K562 (cell line): ENCODE data around the gene CCDC174. TPM values are rescaled to one million over a fixed set of nuclear protein-coding genes. Genes with fewer than 3 reads are reported as not detected.

ENCODE experiments used
- ATF7 ChIP-seq: fragments of 450-650 bp; IDR thresholded peaks from 2 replicates; pipeline ENCODE4 v1.7.1; 2014; ENCODE audit warnings: mild to moderate bottlenecking, moderate library complexity
- CTBP1 ChIP-seq: fragments of 450-650 bp; IDR thresholded peaks from 2 replicates; pipeline ENCODE4 v1.6.1; 2016; ENCODE audit warnings: borderline replicate concordance
- FOXA3 ChIP-seq, 2 experiments: fragments of 450-650 bp in 1 of 2; sonication (generic) in 1 of 2; formaldehyde crosslinking; IDR thresholded peaks in 1 of 2; conservative IDR thresholded peaks in 1 of 2; 2 replicates each; pipeline versions ENCODE4 v1.4.0 to v1.8.0; 2020 to 2022; ENCODE audit warnings: mild to moderate bottlenecking in 2 of 2, missing genetic modification reagents in 1 of 2
- FOXM1 ChIP-seq, 2 experiments: fragments of 450-650 bp in 1 of 2; sonication (generic) in 1 of 2; formaldehyde crosslinking in 1 of 2; IDR thresholded peaks; 2 replicates each; pipeline versions ENCODE4 v1.6.1 to v1.9.0; 2017 to 2022; ENCODE audit warnings: low read depth in 2 of 2, mild to moderate bottlenecking in 2 of 2, missing genetic modification reagents in 1 of 2, moderate library complexity in 1 of 2
- FUS ChIP-seq: fragments of 200-400 bp; formaldehyde crosslinking; optimal IDR thresholded peaks from 2 replicates; pipeline ENCODE3; 2017; ENCODE audit warnings: low read depth, low read length
- NFATC3 ChIP-seq: fragments of 450-650 bp; IDR thresholded peaks from 2 replicates; pipeline ENCODE4 v1.6.1; 2017; ENCODE audit warnings: mild to moderate bottlenecking
- NR1H2 ChIP-seq: sonication (generic); formaldehyde crosslinking; IDR thresholded peaks from 2 replicates; pipeline ENCODE4 v1.4.0; 2020; ENCODE audit warnings: mild to moderate bottlenecking, missing genetic modification reagents
- SMARCC2 ChIP-seq: fragments of 450-650 bp; IDR thresholded peaks from 2 replicates; pipeline ENCODE4 v1.6.1; 2017; ENCODE audit warnings: antibody characterized with exemption, moderate library complexity, mild to moderate bottlenecking, low read depth
- SP2 ChIP-seq: IDR thresholded peaks from 2 replicates; pipeline ENCODE4 v1.6.1; 2011; ENCODE audit warnings: mild to moderate bottlenecking, low read depth, low read length, moderate library complexity; ENCODE audit not compliant: poor library complexity, severe bottlenecking; ENCODE audit errors: extremely low read depth
- TBP ChIP-seq: optimal IDR thresholded peaks from 2 replicates; pipeline ENCODE3; 2011; ENCODE audit warnings: low read depth, low read length, improper control_type of control experiment
- ZC3H4 ChIP-seq: sonication (generic); formaldehyde crosslinking; IDR thresholded peaks from 2 replicates; pipeline ENCODE4 v1.9.0; 2021; ENCODE audit warnings: missing genetic modification reagents, borderline replicate concordance
- ZNF324 ChIP-seq: fragments of 250-450 bp; sonication (Bioruptor Pico); IDR thresholded peaks from 2 replicates; pipeline ENCODE4 v1.4.0; 2020; ENCODE audit warnings: mild to moderate bottlenecking
- polyA plus RNA-seq, 8 experiments: library from polyadenylated mRNA; depleted of rRNA in 4 of 8; stranded (reverse) in 5 of 8; unstranded in 3 of 8; fragments of >200 nt; fragmentation: Nextera tagmentation in 2 of 8; fragmentation: Illumina TruSeq in 1 of 8; extraction: Ambion mirVana in 2 of 8; extraction: Trizol in 1 of 8; gene quantifications; 2 replicates each; pipeline versions ENCODE4 v1.2.1 to v1.2.3, GENCODE V29; 2011 to 2014; ENCODE audit warnings: inconsistent platforms in 1 of 8, missing spikeins in 1 of 8
- total RNA-seq, 7 experiments: library from RNA; depleted of rRNA in 6 of 7; stranded (reverse); fragments of >200 nt in 6 of 7; fragmentation: Illumina TruSeq in 2 of 7; extraction: Trizol in 2 of 7; gene quantifications; 2 replicates each; pipeline versions ENCODE4 v1.2.1 to v1.2.3, GENCODE V29; 2011 to 2021; ENCODE audit warnings: low replicate concordance in 1 of 7
- TF ChIP-seq, protein P1 (sequence below): fragments of 250-450 bp; sonication (Bioruptor Pico); IDR thresholded peaks from 2 replicates; pipeline ENCODE4 v1.4.0; 2020
- TF ChIP-seq, protein P2 (sequence below): IDR thresholded peaks from 2 replicates; pipeline ENCODE4 v1.6.1; 2011; ENCODE audit warnings: borderline replicate concordance, low read depth, mild to moderate bottlenecking, moderate library complexity, low read length; ENCODE audit not compliant: insufficient read depth, poor library complexity, severe bottlenecking
- TF ChIP-seq, protein P3 (sequence below): fragments of 250-450 bp; sonication (Bioruptor Pico); IDR thresholded peaks from 2 replicates; pipeline ENCODE4 v1.5.0; 2021
- TF ChIP-seq, protein P4 (sequence below): fragments of 450-650 bp; conservative IDR thresholded peaks from 2 replicates; pipeline ENCODE4 v1.6.1; 2016; ENCODE audit warnings: missing genetic modification characterization, low read depth, mild to moderate bottlenecking, missing compliant biosample characterization, moderate library complexity

CCDC174 gene
- total and polyA plus RNA-seq, 9 of the 15 experiments (the other 6 are each of a cell fraction or from before 2014, with no cell fraction given), result 7.4 to 41.0 (median 28.5) TPM

DNA sequence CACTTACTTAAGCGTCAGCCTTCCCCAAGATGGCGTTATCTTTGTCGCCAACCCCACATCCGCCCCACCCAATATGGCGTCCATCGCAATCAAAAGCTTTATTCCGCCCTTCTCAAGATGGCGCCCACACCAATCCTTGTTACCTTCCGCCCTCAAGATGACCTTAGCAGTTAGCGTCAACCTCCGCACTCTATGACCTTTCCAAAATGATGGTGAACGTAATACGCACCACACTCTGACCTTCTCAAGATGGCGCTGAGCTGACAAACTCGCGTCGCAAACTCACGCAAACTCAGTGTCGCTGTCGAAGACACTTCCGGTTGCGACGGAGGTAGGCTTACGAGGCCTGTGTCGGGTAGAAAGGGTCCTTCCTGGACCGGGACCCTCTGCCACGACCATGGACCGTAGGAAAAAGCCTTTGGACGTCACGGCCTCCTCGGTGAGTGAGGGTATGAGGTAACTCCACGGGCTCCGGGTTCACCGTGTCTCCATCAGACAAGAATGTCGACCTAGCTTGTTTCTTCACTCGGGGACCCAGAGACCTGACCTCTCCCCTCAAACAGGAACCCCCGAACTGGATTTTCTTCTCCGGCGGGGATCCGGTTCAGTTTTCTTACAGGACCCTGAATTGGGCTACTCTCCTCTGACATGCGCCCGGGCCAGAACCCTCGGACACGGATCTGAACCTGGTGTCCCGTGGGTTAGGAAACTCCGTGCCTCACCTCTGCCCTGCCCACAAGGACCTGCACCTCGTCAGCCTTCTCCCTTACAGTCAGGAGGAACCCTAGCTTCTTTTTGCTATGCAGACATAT is at the start of gene CCDC174 (continued):
- TF ChIP-seq, protein P1, sequence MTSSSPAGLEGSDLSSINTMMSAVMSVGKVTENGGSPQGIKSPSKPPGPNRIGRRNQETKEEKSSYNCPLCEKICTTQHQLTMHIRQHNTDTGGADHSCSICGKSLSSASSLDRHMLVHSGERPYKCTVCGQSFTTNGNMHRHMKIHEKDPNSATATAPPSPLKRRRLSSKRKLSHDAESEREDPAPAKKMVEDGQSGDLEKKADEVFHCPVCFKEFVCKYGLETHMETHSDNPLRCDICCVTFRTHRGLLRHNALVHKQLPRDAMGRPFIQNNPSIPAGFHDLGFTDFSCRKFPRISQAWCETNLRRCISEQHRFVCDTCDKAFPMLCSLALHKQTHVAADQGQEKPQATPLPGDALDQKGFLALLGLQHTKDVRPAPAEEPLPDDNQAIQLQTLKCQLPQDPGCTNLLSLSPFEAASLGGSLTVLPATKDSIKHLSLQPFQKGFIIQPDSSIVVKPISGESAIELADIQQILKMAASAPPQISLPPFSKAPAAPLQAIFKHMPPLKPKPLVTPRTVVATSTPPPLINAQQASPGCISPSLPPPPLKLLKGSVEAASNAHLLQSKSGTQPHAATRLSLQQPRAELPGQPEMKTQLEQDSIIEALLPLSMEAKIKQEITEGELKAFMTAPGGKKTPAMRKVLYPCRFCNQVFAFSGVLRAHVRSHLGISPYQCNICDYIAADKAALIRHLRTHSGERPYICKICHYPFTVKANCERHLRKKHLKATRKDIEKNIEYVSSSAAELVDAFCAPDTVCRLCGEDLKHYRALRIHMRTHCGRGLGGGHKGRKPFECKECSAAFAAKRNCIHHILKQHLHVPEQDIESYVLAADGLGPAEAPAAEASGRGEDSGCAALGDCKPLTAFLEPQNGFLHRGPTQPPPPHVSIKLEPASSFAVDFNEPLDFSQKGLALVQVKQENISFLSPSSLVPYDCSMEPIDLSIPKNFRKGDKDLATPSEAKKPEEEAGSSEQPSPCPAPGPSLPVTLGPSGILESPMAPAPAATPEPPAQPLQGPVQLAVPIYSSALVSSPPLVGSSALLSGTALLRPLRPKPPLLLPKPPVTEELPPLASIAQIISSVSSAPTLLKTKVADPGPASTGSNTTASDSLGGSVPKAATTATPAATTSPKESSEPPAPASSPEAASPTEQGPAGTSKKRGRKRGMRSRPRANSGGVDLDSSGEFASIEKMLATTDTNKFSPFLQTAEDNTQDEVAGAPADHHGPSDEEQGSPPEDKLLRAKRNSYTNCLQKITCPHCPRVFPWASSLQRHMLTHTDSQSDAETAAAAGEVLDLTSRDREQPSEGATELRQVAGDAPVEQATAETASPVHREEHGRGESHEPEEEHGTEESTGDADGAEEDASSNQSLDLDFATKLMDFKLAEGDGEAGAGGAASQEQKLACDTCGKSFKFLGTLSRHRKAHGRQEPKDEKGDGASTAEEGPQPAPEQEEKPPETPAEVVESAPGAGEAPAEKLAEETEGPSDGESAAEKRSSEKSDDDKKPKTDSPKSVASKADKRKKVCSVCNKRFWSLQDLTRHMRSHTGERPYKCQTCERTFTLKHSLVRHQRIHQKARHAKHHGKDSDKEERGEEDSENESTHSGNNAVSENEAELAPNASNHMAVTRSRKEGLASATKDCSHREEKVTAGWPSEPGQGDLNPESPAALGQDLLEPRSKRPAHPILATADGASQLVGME, result no peak; the same call in 1 of the 2 replicates
- TF ChIP-seq, protein P2, sequence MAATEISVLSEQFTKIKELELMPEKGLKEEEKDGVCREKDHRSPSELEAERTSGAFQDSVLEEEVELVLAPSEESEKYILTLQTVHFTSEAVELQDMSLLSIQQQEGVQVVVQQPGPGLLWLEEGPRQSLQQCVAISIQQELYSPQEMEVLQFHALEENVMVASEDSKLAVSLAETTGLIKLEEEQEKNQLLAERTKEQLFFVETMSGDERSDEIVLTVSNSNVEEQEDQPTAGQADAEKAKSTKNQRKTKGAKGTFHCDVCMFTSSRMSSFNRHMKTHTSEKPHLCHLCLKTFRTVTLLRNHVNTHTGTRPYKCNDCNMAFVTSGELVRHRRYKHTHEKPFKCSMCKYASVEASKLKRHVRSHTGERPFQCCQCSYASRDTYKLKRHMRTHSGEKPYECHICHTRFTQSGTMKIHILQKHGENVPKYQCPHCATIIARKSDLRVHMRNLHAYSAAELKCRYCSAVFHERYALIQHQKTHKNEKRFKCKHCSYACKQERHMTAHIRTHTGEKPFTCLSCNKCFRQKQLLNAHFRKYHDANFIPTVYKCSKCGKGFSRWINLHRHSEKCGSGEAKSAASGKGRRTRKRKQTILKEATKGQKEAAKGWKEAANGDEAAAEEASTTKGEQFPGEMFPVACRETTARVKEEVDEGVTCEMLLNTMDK, result peak; percentile 49
- TF ChIP-seq TBP, result peak; percentile 90
- TF ChIP-seq ZC3H4, result no peak
- no peak; the same call in 1 of the 2 replicates for TF ChIP-seq FOXM1 (IDR thresholded peaks at IDR 0.05; ENCODE audit: low read depth)
- TF ChIP-seq FOXM1 (CRISPR knock-in tag; IDR thresholded peaks at IDR 0.05; ENCODE audit: low read depth), result no peak
- peak; percentile 95 for TF ChIP-seq CTBP1
- TF ChIP-seq ATF7, result peak; percentile 97
- no peak for TF ChIP-seq FUS
- no peak for TF ChIP-seq NFATC3
- TF ChIP-seq NR1H2 (CRISPR knock-in tag), result peak; percentile 82; the same call in 1 of the 2 replicates
- TF ChIP-seq SMARCC2, result no peak
- TF ChIP-seq FOXA3 (CRISPR knock-in tag; conservative IDR thresholded peaks at IDR 0.05 in 1 of 2, IDR thresholded peaks at IDR 0.05 in 1 of 2), result peak in 1 of 2 experiments; percentile 85; a peak in 1 of 4 replicates
- TF ChIP-seq, protein P3, sequence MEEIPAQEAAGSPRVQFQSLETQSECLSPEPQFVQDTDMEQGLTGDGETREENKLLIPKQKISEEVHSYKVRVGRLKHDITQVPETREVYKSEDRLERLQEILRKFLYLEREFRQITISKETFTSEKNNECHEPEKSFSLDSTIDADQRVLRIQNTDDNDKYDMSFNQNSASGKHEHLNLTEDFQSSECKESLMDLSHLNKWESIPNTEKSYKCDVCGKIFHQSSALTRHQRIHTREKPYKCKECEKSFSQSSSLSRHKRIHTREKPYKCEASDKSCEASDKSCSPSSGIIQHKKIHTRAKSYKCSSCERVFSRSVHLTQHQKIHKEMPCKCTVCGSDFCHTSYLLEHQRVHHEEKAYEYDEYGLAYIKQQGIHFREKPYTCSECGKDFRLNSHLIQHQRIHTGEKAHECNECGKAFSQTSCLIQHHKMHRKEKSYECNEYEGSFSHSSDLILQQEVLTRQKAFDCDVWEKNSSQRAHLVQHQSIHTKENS (CRISPR knock-in tag), result no peak
- no peak for TF ChIP-seq SP2
- no peak for TF ChIP-seq ZNF324 (CRISPR knock-in tag)
- TF ChIP-seq, protein P4, sequence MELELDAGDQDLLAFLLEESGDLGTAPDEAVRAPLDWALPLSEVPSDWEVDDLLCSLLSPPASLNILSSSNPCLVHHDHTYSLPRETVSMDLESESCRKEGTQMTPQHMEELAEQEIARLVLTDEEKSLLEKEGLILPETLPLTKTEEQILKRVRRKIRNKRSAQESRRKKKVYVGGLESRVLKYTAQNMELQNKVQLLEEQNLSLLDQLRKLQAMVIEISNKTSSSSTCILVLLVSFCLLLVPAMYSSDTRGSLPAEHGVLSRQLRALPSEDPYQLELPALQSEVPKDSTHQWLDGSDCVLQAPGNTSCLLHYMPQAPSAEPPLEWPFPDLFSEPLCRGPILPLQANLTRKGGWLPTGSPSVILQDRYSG (tag), result peak; percentile 94
